Lower leg skin (tissue), 4 donors: ENCODE results near the gene URM1. TPM values are rescaled to one million over a fixed set of nuclear protein-coding genes. Genes with fewer than 3 reads are reported as not detected.

ENCODE experiments used
- DNase-seq, 2 donors: peaks; one replicate each; pipeline ENCODE4 v3.0.0-alpha.2; 2019; ENCODE audit warnings: low spot score in 2 of 2
- H3K4me3 ChIP-seq: fragments of 200-600 bp; sonication (generic); 2 replicates; pipeline ENCODE4 v1.5.1; 2017; ENCODE audit warnings: mild to moderate bottlenecking, low read depth; ENCODE audit not compliant: poor library complexity, severe bottlenecking
- CTCF ChIP-seq, 3 donors: fragments of 450-650 bp; IDR thresholded peaks; one replicate each; pipeline ENCODE4 v1.5.1; 2016; ENCODE audit warnings: antibody characterized with exemption in 3 of 3, mild to moderate bottlenecking in 3 of 3, moderate library complexity in 2 of 3
- POLR2A ChIP-seq, 2 donors: fragments of 450-650 bp; IDR thresholded peaks; one replicate each; pipeline ENCODE4 v1.6.1; 2016 to 2017; ENCODE audit warnings: antibody characterized with exemption in 2 of 2, mild to moderate bottlenecking in 1 of 2, moderate library complexity in 1 of 2
- WGBS, 2 donors: methylation state at CpG; one replicate each; pipeline ENCODE4 v1.1.5; 2018; 5-methylcytosine and 5-hydroxymethylcytosine counted together
- intact Hi-C: fragments of 100-400 bp; cut with DNase I; formaldehyde crosslinking; loops from one replicate; pipeline ENCODE4 v1.15.0; 2023; ENCODE audit warnings: low total_unique reads
- total RNA-seq, 4 donors: library from RNA; depleted of rRNA; stranded (reverse); fragments of >200 nt; gene quantifications; one replicate each; pipeline ENCODE4 v1.1.0, GENCODE V29; 2016

Gene URM1
- total RNA-seq, 4 donors from 2014 or later: 24.3 to 37.7 (median 31.1) TPM

DNA sequence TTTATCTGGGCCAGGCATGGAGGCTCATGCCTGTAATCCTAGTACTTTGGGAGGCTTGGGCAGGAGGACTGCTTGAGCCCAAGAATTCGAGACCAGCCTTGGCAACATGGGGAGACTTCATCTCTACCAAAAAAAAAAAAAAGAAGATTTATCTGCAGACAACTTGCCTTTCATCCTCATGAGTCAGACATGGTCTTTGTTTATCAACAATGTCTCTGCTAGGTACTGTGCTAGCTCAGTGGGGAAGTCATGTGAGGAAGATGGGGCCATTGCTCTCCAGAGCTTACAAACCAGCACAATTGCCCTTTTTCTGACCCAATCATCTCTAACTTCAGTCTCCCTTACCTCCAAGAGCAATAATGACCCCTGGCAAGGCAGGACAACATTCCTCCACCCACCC, 1.6 kb downstream of the URM1 start:
- TF ChIP-seq POLR2A (IDR thresholded peaks at IDR 0.05): no peak
- no peak for TF ChIP-seq CTCF (IDR thresholded peaks at IDR 0.05)
- intact Hi-C loops: no loop called here
- no peak for DNase-seq
- H3K4me3 ChIP-seq: no peak overlapping the region
- WGBS, 2 donors: 38 to 80% methylated on average over 1 of the region's 1 CpG

GRCh38 chr9:128374221-128374675, 3.1 kb downstream of the URM1 start:
- DNase-seq: no peak
- WGBS, 2 donors: 83 to 89% methylated on average over 9 of the region's 9 CpGs
- no peak overlapping the region for H3K4me3 ChIP-seq
- intact Hi-C loops: no loop called here
- no peak for TF ChIP-seq CTCF (IDR thresholded peaks at IDR 0.05)
- TF ChIP-seq POLR2A (IDR thresholded peaks at IDR 0.05): no peak

DNA sequence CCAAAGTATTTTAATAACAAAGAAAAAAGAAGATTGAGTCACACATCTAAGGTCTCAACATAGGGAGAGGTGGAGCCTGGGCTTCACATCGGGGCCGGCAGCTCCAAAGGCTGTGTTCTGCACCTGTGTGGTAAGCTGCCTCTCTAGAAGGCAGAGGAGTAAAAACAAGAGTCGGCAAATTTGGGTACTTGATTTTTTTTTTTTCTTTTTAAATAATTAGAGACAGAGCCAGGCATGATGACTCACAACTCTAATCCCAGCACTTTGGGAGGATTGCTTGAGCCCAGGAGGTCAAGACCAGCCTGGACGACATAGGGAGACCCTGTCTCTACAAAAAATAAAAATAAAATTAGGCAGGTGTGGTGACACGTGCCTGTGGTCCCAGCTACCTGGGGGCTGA, 4.7 kb downstream of the URM1 start:
- 64 to 68% methylated on average over 5 of the region's 5 CpGs for WGBS, 2 donors
- intact Hi-C loops: no loop called here
- TF ChIP-seq POLR2A (IDR thresholded peaks at IDR 0.05) (no peak), CTCF (IDR thresholded peaks at IDR 0.05) (no peak)
- no peak for DNase-seq
- no peak overlapping the region for H3K4me3 ChIP-seq

DNA sequence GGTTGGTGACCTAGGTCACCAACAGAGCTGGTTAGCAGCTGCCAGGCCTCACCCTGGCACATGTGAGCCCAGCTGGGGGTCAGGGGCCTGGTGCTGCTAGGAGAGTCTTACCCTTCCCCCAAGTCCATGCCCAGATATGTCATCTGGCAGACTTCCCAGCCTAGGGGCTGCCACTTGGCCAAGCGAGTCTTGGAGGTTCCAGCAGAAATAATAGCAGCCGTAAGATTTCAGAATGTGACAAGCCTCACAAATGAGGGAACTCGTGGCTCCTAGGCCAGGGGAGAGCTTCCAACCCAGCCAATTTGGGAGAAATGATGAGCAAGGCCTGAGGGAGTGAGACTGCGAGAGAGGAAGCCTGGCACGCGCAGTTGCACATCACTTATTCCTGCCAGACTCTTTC, 11.1 kb downstream of the URM1 start:
- 68 to 69% methylated on average over 6 of the region's 6 CpGs for WGBS, 2 donors
- intact Hi-C loops: no loop called here
- TF ChIP-seq POLR2A (IDR thresholded peaks at IDR 0.05) (no peak), CTCF (IDR thresholded peaks at IDR 0.05) (no peak)
- no peak for DNase-seq
- no peak overlapping the region for H3K4me3 ChIP-seq

- intact Hi-C loops: no loop called here
- no peak overlapping the region for H3K4me3 ChIP-seq
- WGBS, 2 donors: 83% methylated on average over 9 of the region's 9 CpGs
- TF ChIP-seq CTCF (IDR thresholded peaks at IDR 0.05) (no peak), POLR2A (IDR thresholded peaks at IDR 0.05) (no peak)
- no peak for DNase-seq
Observed at GRCh38 chr9:128383007-128383753, 12.0 kb downstream of the URM1 start.

DNA sequence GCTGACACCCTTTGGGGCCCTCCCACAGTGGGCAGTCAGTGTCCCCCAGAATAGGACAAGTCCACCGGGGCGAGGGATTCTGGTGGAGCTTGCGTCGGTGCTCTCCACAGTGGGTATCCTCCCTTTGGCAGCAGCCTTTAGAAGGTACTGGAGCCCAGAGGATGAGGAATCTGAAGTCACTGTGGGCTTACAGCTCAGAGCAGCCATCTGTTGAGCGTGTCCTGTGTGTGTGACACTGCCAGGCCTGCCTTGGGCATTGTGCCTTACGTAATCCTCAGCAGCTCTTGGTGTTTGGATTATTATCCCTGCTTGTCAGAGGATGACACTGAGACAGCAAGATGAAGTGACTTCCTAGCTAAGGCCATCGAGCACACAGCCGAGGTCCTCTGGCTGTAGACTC, 12.6 kb downstream of the URM1 start:
- 85 to 98% methylated on average over 8 of the region's 8 CpGs for WGBS, 2 donors
- no peak for DNase-seq
- TF ChIP-seq CTCF (IDR thresholded peaks at IDR 0.05): no peak
- intact Hi-C loops: no loop called here
- no peak overlapping the region for H3K4me3 ChIP-seq
